Peyer's patch (tissue), 4 donors: Measurements from ENCODE around the gene ALDH8A1. TPM values are rescaled to one million over a fixed set of nuclear protein-coding genes. Genes with fewer than 3 reads are reported as not detected.

Experiments
- DNase-seq, 3 donors: peaks; one replicate each; pipeline ENCODE4 v3.0.0-alpha.2; 2017 to 2019
- H3K27ac ChIP-seq, 4 donors: fragments of 200-600 bp; sonication (generic); one replicate each; pipeline ENCODE4 v1.5.1; 2016 to 2019
- H3K27me3 ChIP-seq, 2 donors: fragments of 200-600 bp; sonication (generic); one replicate each; pipeline ENCODE4 v1.5.1; 2019
- H3K36me3 ChIP-seq, 3 donors: fragments of 200-600 bp; sonication (generic); one replicate each; pipeline ENCODE4 v1.5.1; 2016 to 2019
- H3K4me1 ChIP-seq, 4 donors: fragments of 200-600 bp; sonication (generic); one replicate each; pipeline ENCODE4 v1.5.1; 2016 to 2019
- H3K4me3 ChIP-seq, 4 donors: fragments of 200-600 bp; sonication (generic); 1 replicate in 3 of 4; 2 replicates in 1 of 4; pipeline ENCODE4 v1.5.1; 2016 to 2019; ENCODE audit warnings: mild to moderate bottlenecking in 1 of 4
- H3K9me3 ChIP-seq, 4 donors: fragments of 200-600 bp; sonication (generic); one replicate each; pipeline ENCODE4 v1.5.1; 2016 to 2019; ENCODE audit warnings: mild to moderate bottlenecking in 1 of 4
- CTCF ChIP-seq, 6 experiments: fragments of 450-650 bp in 4 of 6; fragments of 200-600 bp in 2 of 6; sonication (generic) in 1 of 6; IDR thresholded peaks; one replicate each; pipeline ENCODE4 v1.5.1; 2017 to 2019; ENCODE audit warnings: antibody characterized with exemption in 6 of 6, mild to moderate bottlenecking in 3 of 6, moderate library complexity in 1 of 6
- POLR2A ChIP-seq, 2 donors: fragments of 450-650 bp; IDR thresholded peaks; one replicate each; pipeline ENCODE4 v1.5.1; 2017; ENCODE audit warnings: antibody characterized with exemption in 2 of 2, mild to moderate bottlenecking in 2 of 2, moderate library complexity in 2 of 2
- total RNA-seq, 4 donors: library from RNA; depleted of rRNA; stranded (reverse); fragments of >200 nt; gene quantifications; one replicate each; pipeline ENCODE4 v1.1.0, GENCODE V29; 2016

ALDH8A1 gene
- total RNA-seq, 4 donors from 2014 or later: 0.40 to 0.57 TPM; not detected in 2

- Histone ChIP-seq H3K36me3 (no peaks in the 10 kb centered on the region), H3K4me3 (no peak overlapping the region), H3K4me1 (no peaks in the 10 kb centered on the region), H3K27me3 (no peaks in the 10 kb centered on the region), H3K9me3 (no peaks in the 10 kb centered on the region), H3K27ac (no peak overlapping the region)
- TF ChIP-seq CTCF (IDR thresholded peaks at IDR 0.05) (no peak), POLR2A (IDR thresholded peaks at IDR 0.05) (no peak)
- no peak for DNase-seq
These were observed 28.6 kb downstream of the ALDH8A1 start for GRCh38 chr6:134921276-134921675.

- H3K4me3 ChIP-seq: no peak overlapping the region
- no peaks in the 10 kb centered on the region for H3K36me3 ChIP-seq
- no peaks in the 10 kb centered on the region for H3K4me1 ChIP-seq
- H3K9me3 ChIP-seq: no peaks in the 10 kb centered on the region
- H3K27me3 ChIP-seq: no peaks in the 10 kb centered on the region
- TF ChIP-seq CTCF (IDR thresholded peaks at IDR 0.05) (no peak), POLR2A (IDR thresholded peaks at IDR 0.05) (no peak)
- H3K27ac ChIP-seq: no peak overlapping the region
- no peak for DNase-seq
These were observed 29.5 kb downstream of the ALDH8A1 start for GRCh38 chr6:134920422-134920821.

- no peak overlapping the region for H3K4me3 ChIP-seq
- H3K27ac ChIP-seq: no peak overlapping the region
- no peaks in the 10 kb centered on the region for H3K9me3 ChIP-seq
- no peak for DNase-seq
- no peaks in the 10 kb centered on the region for H3K4me1 ChIP-seq
- TF ChIP-seq CTCF (IDR thresholded peaks at IDR 0.05) (no peak), POLR2A (IDR thresholded peaks at IDR 0.05) (no peak)
- no peaks in the 10 kb centered on the region for H3K36me3 ChIP-seq
- no peaks in the 10 kb centered on the region for H3K27me3 ChIP-seq
These were observed 31.4 kb downstream of the ALDH8A1 start for GRCh38 chr6:134918418-134918961.

GRCh38 chr6:134911547-134911946 is 38.4 kb downstream of the ALDH8A1 start:
- DNase-seq: no peak
- Histone ChIP-seq H3K9me3 (no peaks in the 10 kb centered on the region), H3K4me1 (no peaks in the 10 kb centered on the region), H3K36me3 (no peaks in the 10 kb centered on the region), H3K4me3 (no peak overlapping the region), H3K27me3 (no peaks in the 10 kb centered on the region), H3K27ac (no peak overlapping the region)
- TF ChIP-seq POLR2A (IDR thresholded peaks at IDR 0.05) (no peak), CTCF (IDR thresholded peaks at IDR 0.05) (no peak)

- TF ChIP-seq CTCF (IDR thresholded peaks at IDR 0.05) (no peak), POLR2A (IDR thresholded peaks at IDR 0.05) (no peak)
- Histone ChIP-seq H3K4me1 (no peaks in the 10 kb centered on the region), H3K9me3 (no peaks in the 10 kb centered on the region), H3K36me3 (no peaks in the 10 kb centered on the region), H3K27me3 (no peaks in the 10 kb centered on the region), H3K4me3 (no peak overlapping the region), H3K27ac (no peak overlapping the region)
- no peak for DNase-seq
These were observed 39.3 kb downstream of the ALDH8A1 start for GRCh38 chr6:134910593-134910935.
